Measurements from ENCODE around the gene ZSCAN10. TPM values are rescaled to one million over a fixed set of nuclear protein-coding genes. Genes with fewer than 3 reads are reported as not detected.
"Not testable (repeated sequence)": the region's sequence is repeated elsewhere in the genome, so short reads cannot be mapped to it uniquely, and the experiment has no call there.

The ZSCAN10 gene
- total RNA-seq, 2 experiments from 2014 or later: 0.21 to 0.23 TPM

GRCh38 chr16:3141781-3142311, 42.8 kb upstream of the ZSCAN10 start:
- H3K36me3 Mint-ChIP-seq: peaks cover 5% of the 10 kb centered on the region
- no peak overlapping the region for H3K4me3 Mint-ChIP-seq
- H3K27ac Mint-ChIP-seq: no peak overlapping the region
- H3K4me1 Mint-ChIP-seq: peaks cover 6% of the 10 kb centered on the region
- no peaks in the 10 kb centered on the region for H3K9me3 Mint-ChIP-seq (ENCODE audit: low read depth)
- CTCF ChIA-PET: interaction anchor here (3.0 kb wide), 1 partner anchor 12 kb away, joined by 15 read pairs; no protein-coding TSS in a partner anchor
- DNase-seq (no peak), ATAC-seq (no peak)
- no peaks in the 10 kb centered on the region for H3K27me3 Mint-ChIP-seq

- no peaks in the 10 kb centered on the region for H3K27me3 Mint-ChIP-seq
- no peak overlapping the region for H3K4me3 Mint-ChIP-seq
- no peak for ATAC-seq
- peaks cover 5% of the 10 kb centered on the region for H3K36me3 Mint-ChIP-seq
- H3K9me3 Mint-ChIP-seq (ENCODE audit: low read depth): no peaks in the 10 kb centered on the region
- CTCF ChIA-PET: interaction anchor here (1.2 to 2.2 kb wide), 2 partner anchors 9 to 12 kb away, joined by 3 to 14 read pairs; no protein-coding TSS in a partner anchor
- peaks cover 11% of the 10 kb centered on the region for H3K4me1 Mint-ChIP-seq
- no peak overlapping the region for H3K27ac Mint-ChIP-seq
- DNase-seq: no peak
Observed at GRCh38 chr16:3140603-3141427, 41.7 kb upstream of the ZSCAN10 start.

GRCh38 chr16:3139561-3139960, 40.5 kb upstream of the ZSCAN10 start:
- H3K4me1 Mint-ChIP-seq: peaks cover 16% of the 10 kb centered on the region
- H3K4me3 Mint-ChIP-seq; DNase-seq; H3K27me3 Mint-ChIP-seq; H3K9me3 Mint-ChIP-seq (ENCODE audit: low read depth); H3K27ac Mint-ChIP-seq; H3K36me3 Mint-ChIP-seq; ATAC-seq: not testable (repeated sequence)
- CTCF ChIA-PET: interaction anchor here (1.2 to 11.9 kb wide), 3 partner anchors 10 to 11 kb away, joined by 3 to 128 read pairs (median 14); no protein-coding TSS in a partner anchor

GRCh38 chr16:3138823-3139426, 39.8 kb upstream of the ZSCAN10 start:
- Mint-ChIP-seq H3K27me3 (no peaks in the 10 kb centered on the region), H3K4me3 (no peak overlapping the region), H3K4me1 (peaks cover 16% of the 10 kb centered on the region), H3K36me3 (peaks cover 5% of the 10 kb centered on the region), H3K9me3 (ENCODE audit: low read depth) (no peaks in the 10 kb centered on the region), H3K27ac (no peak overlapping the region)
- CTCF ChIA-PET: interaction anchor here (2.2 to 11.9 kb wide), 2 partner anchors 10 to 11 kb away, joined by 14 to 128 read pairs; no protein-coding TSS in a partner anchor
- DNase-seq (no peak), ATAC-seq (no peak)

- H3K27ac Mint-ChIP-seq: no peak overlapping the region
- no peak overlapping the region for H3K4me3 Mint-ChIP-seq
- CTCF ChIA-PET: interaction anchor here (11.9 to 14.3 kb wide), 2 partner anchors 11 to 39 kb away, joined by 128 to 400 read pairs; partner anchors contain the start of gene ZSCAN10
- H3K27me3 Mint-ChIP-seq: no peaks in the 10 kb centered on the region
- no peaks in the 10 kb centered on the region for H3K9me3 Mint-ChIP-seq (ENCODE audit: low read depth)
- no peak for ATAC-seq
- peaks cover 5% of the 10 kb centered on the region for H3K36me3 Mint-ChIP-seq
- peaks cover 20% of the 10 kb centered on the region for H3K4me1 Mint-ChIP-seq
- no peak for DNase-seq
Observed at GRCh38 chr16:3138342-3138741, 39.2 kb upstream of the ZSCAN10 start.

- CTCF ChIA-PET: interaction anchor here (11.9 to 14.3 kb wide), 3 partner anchors 12 to 76 kb away, joined by 128 to 400 read pairs (median 346); partner anchors contain the start of genes IL32 and ZSCAN10
- no peak overlapping the region for H3K27ac Mint-ChIP-seq
- H3K9me3 Mint-ChIP-seq (ENCODE audit: low read depth): no peaks in the 10 kb centered on the region
- no peak overlapping the region for H3K4me3 Mint-ChIP-seq
- ATAC-seq (no peak), DNase-seq (no peak)
- H3K4me1 Mint-ChIP-seq: peaks cover 25% of the 10 kb centered on the region
- peaks cover 4% of the 10 kb centered on the region for H3K36me3 Mint-ChIP-seq
- no peaks in the 10 kb centered on the region for H3K27me3 Mint-ChIP-seq
Observed at GRCh38 chr16:3137267-3137666, 38.2 kb upstream of the ZSCAN10 start.

- H3K4me1 Mint-ChIP-seq: peaks cover 30% of the 10 kb centered on the region
Observed at GRCh38 chr16:3135126-3135715, 36.1 kb upstream of the ZSCAN10 start.

GRCh38 chr16:3134338-3135125, 35.4 kb upstream of the ZSCAN10 start, which contains the start of gene ZNF213:
Gene ZNF213, plus strand, starts transcription at chr16:3135029. Its CDS starts 2,252 bp downstream, at chr16:3137281.
- ATAC-seq: peak; percentile 95
- Mint-ChIP-seq H3K36me3 (peaks cover 12% of the 10 kb centered on the region), H3K4me1 (peaks cover 34% of the 10 kb centered on the region), H3K9me3 (ENCODE audit: low read depth) (no peaks in the 10 kb centered on the region), H3K4me3 (peak within 1 kb of the TSS; percentile 93), H3K27me3 (no peaks in the 10 kb centered on the region), H3K27ac (peak within 1 kb of the TSS; percentile 97)
- peak; percentile 98 for DNase-seq
- CTCF ChIA-PET: interaction anchor here (0.9 to 14.3 kb wide), 22 partner anchors 9 to 150 kb away, joined by 3 to 400 read pairs (median 4); partner anchors contain the start of genes IL32 and ZSCAN10

More at GRCh38 chr16:3135126-3135715, 36.1 kb upstream of the ZSCAN10 start:
- Mint-ChIP-seq H3K4me3 (peak overlapping the region; percentile 93), H3K9me3 (ENCODE audit: low read depth) (no peaks in the 10 kb centered on the region), H3K36me3 (peaks cover 10% of the 10 kb centered on the region), H3K27me3 (no peaks in the 10 kb centered on the region), H3K27ac (peak overlapping the region; percentile 89)
- DNase-seq (no peak), ATAC-seq (peak; percentile 3)
- CTCF ChIA-PET: interaction anchor here (0.9 to 14.3 kb wide), 20 partner anchors 9 to 151 kb away, joined by 3 to 400 read pairs (median 4); partner anchors contain the start of genes IL32 and ZSCAN10

- ATAC-seq (no peak), DNase-seq (no peak)
- Mint-ChIP-seq H3K36me3 (peaks cover 12% of the 10 kb centered on the region), H3K4me3 (peak overlapping the region; percentile 93), H3K9me3 (ENCODE audit: low read depth) (no peaks in the 10 kb centered on the region), H3K4me1 (peaks cover 40% of the 10 kb centered on the region), H3K27me3 (no peaks in the 10 kb centered on the region), H3K27ac (peak overlapping the region; percentile 97)
- CTCF ChIA-PET: interaction anchor here (0.7 to 14.3 kb wide), 14 partner anchors 8 to 130 kb away, joined by 3 to 400 read pairs (median 6); partner anchors contain the start of genes IL32 and ZSCAN10
Observed at GRCh38 chr16:3133844-3134243, 34.8 kb upstream of the ZSCAN10 start.

GRCh38 chr16:3131755-3132377, 32.8 kb upstream of the ZSCAN10 start:
- Mint-ChIP-seq H3K27ac (peak overlapping the region; percentile 28), H3K9me3 (ENCODE audit: low read depth) (no peaks in the 10 kb centered on the region), H3K4me3 (no peak overlapping the region), H3K4me1 (peaks cover 48% of the 10 kb centered on the region), H3K36me3 (peaks cover 15% of the 10 kb centered on the region), H3K27me3 (no peaks in the 10 kb centered on the region)
- ATAC-seq (no peak), DNase-seq (peak; percentile 66)
- CTCF ChIA-PET: interaction anchor here (0.7 to 14.3 kb wide), 11 partner anchors 10 to 320 kb away, joined by 3 to 400 read pairs (median 14); partner anchors contain the start of genes IL32 and ZSCAN10

GRCh38 chr16:3129137-3130131, 30.3 kb upstream of the ZSCAN10 start:
- no peaks in the 10 kb centered on the region for H3K9me3 Mint-ChIP-seq (ENCODE audit: low read depth)
- H3K4me1 Mint-ChIP-seq: peaks cover 58% of the 10 kb centered on the region
- H3K27me3 Mint-ChIP-seq: no peaks in the 10 kb centered on the region
- peak overlapping the region; percentile 88 for H3K4me3 Mint-ChIP-seq
- peak overlapping the region; percentile 88 for H3K27ac Mint-ChIP-seq
- CTCF ChIA-PET: interaction anchor here (0.6 to 14.3 kb wide), 41 partner anchors 11 to 1054 kb away, joined by 3 to 400 read pairs (median 7); partner anchors contain the start of genes IL32, MMP25, NAA60 and PKMYT1
- DNase-seq (peak; percentile 89), ATAC-seq (peak; percentile 74)
- H3K36me3 Mint-ChIP-seq: peaks cover 25% of the 10 kb centered on the region

All from activated CD8-positive, alpha-beta memory T cell treated with anti-CD3 and anti-CD28 coated beads, Interleukin-2, amount 10 ng/mL, durations not matched to agents 7 days and 5 days (primary cell).